Dermis microvascular lymphatic vessel endothelial cell (primary cell): ENCODE measurements around the gene CSNK1G3. TPM values are rescaled to one million over a fixed set of nuclear protein-coding genes. Genes with fewer than 3 reads are reported as not detected.

Experiments
- DNase-seq, 2 donors: peaks; one replicate each; pipeline versions ENCODE4 v3.0.0 to v3.0.0-alpha.2; 2010; ENCODE audit warnings: low read depth in 2 of 2
- total RNA-seq: library from RNA; depleted of rRNA; stranded (reverse); fragments of >200 nt; gene quantifications from 2 replicates; pipeline ENCODE4 v1.2.1, GENCODE V29; 2014

Gene CSNK1G3
- total RNA-seq, 1 donor from 2014 or later, result 29.4 TPM

DNA sequence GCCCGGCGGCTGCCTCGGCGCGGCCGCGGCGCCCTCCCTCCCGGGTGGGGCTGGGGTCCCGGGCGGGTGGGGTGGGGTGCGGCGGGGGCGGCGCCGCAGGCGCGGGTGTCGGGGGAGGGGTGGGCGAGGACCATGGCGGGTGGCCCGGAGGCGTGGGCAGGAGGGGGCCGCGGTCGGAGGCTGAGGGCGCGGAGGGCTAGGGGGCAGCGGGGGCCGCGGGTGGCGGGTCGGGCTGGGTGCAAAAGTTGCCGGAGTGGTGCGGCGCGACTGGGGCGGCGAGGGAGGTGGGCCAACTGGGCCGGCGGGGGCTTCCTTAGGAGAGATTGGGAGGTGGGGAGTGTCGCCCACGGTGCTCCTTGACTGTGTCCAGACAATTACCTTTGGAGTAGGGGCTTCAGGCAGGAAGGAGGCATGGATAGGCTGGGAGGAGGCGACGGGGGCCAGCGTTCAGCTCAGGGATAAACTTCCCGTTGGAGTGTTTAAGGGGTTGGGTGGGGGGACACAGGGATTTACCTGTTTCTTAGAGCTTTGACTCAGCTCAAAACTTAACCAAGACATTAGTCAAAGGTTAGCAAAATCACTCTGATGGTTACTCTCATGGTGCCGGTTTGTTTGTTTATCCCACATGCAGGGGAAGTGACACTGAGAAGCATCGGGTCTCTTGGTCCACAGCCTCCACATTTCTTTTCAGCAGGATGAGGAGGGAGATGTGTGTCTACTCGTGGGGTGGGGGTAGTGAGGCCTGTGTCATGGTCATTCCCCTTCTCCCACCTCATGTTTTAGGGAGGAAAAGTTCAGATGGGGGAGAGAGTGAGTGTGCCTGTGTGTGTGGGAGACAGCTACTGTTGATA, 859 bp downstream of the CSNK1G3 start:
- DNase-seq, result peak in 1 of 2 donors; percentile 38

DNA sequence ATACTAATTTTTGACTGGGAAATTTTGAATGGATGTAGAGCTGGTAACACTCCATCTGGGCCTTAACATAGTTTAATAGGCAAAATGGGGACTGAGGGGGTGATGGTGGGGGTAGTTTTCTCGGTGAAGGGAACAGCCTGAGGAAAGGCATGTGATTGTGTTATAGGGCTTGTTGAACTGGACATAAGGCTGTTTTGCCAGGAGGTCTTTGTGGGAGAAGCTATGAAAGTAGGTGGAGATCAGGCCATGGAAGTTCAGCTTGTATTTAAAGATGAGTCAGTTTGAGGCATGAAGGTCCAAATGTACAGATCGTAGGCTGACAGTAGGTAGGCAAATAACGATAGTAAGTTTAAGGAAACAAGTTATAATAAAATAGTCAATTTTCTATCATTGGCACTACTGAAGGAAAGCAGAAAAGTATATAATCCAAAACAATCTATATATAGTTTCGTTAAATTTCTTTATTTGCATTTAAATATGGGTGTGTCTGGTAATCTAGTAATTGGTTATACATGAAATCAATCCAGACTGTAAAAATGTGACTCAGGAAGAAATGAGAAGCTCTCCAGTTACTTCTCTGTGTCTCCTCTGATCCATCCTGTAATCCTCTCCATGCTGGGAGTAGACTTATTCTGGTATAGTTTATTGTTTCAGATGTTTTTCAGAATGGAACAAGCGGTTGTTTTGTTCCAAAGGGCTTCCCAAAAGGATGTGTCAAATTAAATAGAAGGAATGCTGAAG, 2.8 kb downstream of the CSNK1G3 start:
- DNase-seq, result no peak

DNA sequence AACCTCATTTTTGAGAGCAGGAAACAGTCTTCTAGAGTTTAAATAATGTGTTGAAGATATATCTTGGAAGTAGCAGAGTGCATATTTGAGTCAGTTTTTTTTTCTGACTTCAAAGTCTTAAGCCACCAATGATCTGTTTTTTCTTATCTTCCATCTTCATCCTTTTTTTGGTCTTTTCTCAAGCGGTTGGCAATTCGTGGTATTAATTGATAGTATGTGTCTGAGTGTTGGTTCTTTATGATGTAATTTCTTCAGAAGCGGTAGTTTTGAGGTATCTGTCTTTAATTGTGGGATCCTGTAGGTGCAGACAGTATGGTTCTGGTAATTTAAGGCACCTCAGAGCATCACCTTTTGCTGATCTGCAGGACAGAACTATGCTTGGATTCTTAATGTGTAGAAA, 3.9 kb downstream of the CSNK1G3 start:
- DNase-seq, result no peak

DNA sequence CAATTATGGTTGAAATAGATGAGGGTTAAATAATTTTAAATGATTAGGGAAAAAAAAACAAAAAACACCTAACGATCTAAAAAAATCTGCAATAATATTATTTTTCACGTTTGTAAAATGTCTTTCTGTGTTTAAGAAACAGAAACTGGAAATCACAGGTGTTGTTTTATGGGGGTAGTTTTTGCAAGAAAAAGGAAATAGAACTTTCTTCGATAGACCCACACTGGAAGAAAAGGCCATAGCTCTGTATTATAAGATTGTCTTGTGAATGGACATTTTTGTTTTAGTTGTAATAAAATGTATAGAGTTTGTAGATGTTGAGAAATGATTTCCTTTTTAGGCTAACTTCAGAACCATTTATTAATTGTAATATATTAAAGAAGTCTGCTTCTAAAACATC, 5.5 kb downstream of the CSNK1G3 start:
- DNase-seq, result no peak

DNA sequence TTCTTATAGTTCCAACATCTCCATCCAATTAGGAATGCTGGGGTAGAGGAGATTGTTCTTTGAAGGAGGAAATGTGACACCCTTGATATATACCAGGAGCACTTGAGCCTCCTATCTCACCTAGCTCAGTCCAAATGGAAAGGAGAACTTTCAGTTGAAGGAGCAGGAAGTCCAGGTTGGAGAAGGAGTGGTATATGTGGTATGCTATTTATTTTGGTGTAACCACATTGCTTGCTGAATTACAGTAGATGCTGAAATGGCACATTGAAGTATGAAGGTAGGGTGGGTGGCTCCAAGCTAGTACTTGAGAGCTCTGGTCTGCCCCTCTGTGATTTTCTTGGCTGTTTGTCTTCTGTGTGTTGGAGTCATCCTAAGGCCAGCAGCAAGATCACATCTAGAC, 6.1 kb downstream of the CSNK1G3 start:
- no peak for DNase-seq

DNA sequence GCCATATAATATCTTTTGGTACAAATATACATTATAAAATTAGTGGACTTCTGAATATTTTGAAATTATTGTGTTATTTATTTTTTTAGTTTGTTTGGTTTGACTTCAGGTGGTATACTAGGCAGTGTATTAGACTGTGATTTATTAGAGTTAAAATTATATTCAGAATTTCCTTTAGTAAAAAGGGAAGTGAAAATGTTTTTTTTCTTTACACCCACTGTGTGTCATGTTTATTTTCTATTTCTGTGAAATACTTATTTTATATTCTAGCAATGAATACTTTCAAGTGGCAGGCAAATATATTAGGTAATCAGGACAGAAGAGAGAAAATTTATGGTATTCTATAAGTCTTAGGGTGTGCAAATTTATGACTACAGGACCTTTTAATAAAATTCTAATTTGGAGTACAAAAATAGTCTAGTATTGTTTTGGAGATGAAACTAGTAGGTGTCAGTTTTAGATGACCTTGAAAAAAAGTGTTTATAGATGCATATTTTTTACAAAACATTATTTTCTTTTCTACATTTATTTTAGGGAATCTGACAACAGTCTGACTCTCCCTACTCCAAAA, 8.8 kb downstream of the CSNK1G3 start:
- DNase-seq, result no peak

DNA sequence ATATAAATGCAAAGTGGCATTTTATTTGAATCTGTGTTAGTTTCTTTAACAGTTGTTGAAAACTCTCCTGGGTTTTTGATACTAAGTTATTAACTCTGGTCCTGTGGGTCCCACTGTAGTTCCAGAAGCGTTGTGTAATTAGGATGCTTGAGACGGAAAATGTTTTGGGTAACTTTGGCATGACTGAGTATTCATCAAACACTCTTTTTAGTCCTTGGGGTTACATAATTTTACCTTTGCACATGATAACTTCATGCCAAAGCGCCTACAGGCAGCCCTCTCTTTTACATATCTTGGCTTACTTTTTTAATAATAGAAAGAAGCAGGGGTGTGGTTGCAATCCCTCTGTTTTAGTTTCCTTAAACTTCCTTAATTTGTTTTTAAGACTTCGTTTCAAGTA, 12.2 kb downstream of the CSNK1G3 start:
- DNase-seq, result no peak

DNA sequence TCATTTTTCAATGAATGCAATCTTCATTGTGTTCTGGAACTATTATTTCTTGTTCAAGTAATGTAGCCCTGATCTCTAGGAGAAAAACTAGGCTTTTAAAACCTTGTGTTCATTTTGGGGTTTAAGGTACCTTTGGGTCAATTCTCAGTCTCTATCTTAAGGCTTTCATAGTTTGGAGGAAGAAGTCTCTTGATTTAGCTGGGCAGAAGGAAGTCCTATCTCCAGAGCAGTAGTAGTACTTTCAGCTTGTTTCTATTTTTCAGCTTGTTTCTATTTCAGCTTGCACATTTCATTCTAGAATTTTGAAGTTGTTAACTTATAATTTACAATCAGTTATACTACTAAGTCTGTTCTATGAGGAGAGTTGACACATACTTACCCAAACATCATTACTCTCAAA, 15.2 kb downstream of the CSNK1G3 start:
- DNase-seq, result no peak

DNA sequence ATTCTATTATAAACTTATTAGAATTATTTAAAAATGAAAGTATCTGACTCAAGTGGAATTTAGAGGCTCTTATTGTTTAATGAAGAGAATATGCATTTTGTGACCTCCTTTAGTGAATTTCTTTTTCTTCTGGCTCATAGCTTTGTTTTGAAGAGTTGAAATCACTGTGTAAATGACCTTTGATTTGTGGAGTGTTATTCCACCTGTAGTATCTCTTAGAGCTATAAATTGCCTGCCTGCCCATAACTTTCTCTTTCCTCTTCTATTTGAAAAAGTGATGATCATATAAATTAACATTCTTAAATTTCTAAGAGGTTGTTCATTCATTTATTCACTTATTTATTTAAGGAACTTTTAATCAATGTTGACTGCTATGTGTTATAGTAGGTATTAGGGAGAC, 16.1 kb downstream of the CSNK1G3 start:
- no peak for DNase-seq

DNA sequence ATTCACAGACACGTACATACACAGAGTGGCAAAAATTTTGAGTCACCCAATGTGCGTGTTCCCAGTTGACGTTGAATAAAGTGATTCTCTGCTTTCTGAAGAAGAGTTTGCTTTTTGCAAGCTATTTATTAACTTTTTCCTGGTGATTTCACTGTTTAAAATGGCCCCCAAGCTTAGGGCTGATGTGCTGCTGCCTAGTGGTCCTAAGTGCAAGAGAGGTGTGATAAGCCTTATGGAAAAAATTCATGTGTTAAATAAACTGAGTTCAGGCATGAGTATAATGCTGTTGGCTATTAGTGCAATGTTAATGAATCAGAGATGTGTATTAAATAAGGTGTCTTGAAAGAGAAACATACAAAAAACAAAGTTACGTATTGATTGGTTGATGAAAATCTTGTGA, 16.9 kb downstream of the CSNK1G3 start:
- no peak for DNase-seq

DNA sequence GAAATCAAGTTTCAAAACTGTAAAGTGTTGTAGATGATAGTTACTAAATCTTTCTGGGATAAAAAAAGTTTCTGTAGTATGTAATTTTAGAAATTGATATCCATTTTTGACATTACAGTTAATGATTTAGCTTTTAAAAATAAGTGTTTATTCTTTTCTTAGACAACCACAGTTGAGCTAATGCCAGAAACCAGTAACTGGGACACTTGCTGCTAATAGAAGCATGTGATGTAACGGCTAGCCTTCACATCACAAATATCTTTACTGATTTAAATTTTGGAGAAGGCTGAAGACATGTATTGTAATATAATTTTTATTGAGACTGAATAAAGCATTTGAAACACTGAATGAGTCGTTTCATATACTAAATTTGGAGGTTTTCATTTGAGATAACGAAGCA, 18.8 kb downstream of the CSNK1G3 start:
- no peak for DNase-seq

DNA sequence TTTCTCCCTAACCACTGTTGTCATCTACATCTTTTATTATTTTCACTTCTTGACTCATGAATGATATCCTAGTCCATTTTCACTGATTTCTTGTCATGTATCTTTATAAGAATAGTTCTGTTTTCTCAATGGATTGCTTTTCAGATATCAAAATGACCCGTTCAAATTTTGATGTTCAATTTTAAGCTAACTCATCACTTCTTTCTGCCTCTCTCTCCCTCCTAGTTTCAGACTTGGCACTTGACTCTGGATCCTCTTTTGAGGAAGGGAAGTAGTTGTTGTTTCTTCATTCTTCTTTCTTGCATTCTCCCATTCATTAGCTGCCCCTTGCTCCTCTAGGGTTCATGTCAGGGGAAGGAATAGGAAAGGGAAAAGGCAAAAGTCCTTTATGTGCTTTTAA, 23.7 kb downstream of the CSNK1G3 start:
- no peak for DNase-seq

DNA sequence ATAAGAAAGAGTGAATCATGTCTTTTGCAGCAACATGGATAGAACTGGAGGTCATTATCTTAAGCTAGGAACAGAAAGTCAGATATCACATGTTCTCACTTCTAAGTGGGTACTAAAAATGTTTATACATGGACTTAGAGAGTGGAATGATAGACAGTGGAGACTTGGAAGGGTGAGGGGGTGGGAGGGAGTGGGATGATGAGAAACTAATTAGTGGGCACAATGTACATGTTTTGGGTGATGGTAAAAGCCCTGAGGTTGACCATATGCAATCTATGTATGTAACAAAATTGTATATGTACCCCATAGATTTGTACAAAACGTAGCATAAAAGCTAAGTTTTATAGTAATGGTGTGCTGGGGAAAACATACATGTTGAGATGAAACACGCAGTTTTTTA, 25.3 kb downstream of the CSNK1G3 start:
- DNase-seq, result no peak

DNA sequence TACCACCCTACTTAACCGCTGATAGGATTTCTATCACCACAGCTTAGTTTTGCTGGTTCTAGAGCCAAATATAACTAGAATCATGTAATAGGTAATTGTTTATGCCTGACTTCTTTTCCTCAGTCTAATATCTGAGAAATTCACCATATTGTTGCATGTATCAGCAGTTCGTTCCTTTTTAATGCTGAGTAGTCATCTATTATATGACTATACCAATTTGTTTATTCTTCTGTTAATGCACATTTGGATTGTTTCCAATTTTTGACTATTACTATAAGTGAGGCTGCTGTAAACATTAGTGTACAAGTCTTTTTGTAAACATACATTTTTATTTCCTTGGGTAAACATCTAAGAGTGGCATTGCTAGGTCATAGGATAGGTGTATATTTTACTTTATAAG, 25.9 kb downstream of the CSNK1G3 start:
- DNase-seq, result no peak

DNA sequence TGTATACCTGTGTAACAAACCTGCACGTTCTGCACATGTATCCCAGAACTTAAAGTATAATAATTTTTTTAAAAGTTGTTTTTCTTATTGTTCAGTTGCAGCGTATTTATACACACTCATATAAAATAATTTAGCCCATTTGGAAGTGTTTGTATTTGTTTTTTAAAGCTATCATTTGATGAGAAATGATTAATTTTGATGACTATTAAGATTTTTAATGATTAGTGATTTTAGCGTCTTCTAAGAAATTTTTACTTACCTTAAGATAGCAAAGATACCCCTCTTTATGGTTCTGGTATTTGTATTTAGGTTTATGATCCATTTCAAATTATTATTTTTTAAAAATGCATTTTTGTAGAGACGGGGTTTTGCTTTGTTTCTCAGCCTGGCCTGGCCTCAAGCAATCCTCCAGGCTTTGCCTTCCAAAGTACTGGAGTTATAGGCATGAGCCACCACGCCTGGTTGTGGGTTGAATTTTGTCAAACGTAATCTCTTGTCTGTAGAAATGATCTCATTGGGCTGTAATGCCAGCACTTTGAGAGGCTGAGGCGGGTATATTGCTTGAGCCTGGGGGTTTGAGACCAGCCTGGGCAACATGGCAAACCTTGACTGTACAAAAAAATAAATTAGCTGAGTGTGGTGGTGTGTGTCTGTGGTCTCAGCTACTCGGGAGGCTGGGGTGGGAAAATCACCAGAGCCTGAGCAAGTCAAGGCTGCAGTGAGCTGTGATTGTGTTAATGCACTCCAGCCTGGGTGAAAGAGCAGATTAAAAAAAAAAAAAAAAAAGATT, 26.9 kb downstream of the CSNK1G3 start:
- DNase-seq, result no peak

DNA sequence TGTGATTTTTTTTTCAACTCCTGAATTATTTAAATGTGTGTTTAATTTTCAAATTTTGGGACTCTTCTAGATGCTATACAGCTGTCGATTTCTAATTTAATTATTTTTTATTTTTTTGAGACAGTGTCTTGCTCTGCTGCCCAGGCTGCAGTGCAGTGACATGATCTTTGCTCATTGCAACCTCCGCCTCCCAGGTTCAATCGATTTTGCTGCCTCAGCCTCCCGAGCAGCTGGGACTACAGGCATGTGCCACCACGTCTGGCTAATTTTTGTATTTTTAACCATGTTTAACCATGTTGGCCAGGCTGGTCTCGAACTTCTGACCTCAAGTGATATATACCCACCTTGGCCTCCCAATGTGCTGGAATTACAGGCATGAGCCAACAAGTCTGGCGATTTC, 28.6 kb downstream of the CSNK1G3 start:
- no peak for DNase-seq

DNA sequence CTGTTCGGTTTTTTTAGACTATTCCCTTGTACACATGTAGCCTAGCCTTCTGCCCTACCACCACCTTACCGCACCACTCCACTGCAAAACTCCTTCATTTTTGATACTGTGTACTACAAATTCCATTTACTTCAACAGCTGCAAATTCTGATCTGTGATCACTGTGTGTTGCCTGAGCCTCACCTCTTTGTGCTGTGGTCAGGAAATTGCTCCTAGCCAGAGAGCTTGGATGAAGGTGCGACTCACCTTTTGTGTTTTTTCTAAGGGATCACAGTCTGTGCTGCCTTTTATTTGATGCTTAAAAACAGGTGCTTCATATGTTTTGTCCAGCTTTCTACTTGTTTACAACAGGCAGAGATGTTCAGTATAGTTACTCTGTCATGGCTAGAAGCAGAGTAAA, 31.5 kb downstream of the CSNK1G3 start:
- DNase-seq, result no peak

DNA sequence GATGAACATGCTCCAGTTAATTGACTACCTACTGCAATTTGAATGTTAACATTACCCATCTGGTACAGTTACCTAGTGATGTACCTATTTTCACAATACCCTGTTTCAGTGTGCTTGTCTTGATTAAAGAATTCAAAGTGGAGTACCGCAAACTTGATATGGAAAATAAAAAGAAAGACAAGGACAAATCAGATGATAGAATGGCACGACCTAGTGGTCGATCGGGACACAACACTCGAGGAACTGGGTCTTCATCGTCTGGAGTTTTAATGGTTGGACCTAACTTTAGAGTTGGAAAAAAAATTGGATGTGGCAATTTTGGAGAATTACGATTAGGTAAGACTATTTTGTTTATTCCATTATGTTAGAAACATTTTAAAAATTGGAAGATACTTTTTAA, 33.5 kb downstream of the CSNK1G3 start:
- DNase-seq, result peak in 1 of 2 donors; percentile 38

DNA sequence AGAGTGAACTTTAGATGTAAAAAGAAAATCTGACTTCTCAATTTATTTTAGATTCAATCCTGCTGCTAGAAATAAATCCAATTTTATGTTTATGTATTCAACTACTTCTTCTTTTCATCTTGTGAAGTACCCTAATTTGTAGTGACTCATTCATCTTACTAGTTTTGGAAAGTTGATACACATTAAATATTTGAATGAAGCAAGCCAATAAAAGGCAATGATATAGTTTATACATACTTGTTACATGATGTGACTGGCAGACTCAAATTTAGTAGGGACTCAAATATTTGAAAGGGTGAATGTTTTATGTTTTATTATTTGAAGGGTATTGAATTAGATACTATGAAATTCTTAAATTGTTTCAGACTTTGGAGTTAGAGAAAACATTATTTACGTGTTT, 34.7 kb downstream of the CSNK1G3 start:
- no peak for DNase-seq

DNA sequence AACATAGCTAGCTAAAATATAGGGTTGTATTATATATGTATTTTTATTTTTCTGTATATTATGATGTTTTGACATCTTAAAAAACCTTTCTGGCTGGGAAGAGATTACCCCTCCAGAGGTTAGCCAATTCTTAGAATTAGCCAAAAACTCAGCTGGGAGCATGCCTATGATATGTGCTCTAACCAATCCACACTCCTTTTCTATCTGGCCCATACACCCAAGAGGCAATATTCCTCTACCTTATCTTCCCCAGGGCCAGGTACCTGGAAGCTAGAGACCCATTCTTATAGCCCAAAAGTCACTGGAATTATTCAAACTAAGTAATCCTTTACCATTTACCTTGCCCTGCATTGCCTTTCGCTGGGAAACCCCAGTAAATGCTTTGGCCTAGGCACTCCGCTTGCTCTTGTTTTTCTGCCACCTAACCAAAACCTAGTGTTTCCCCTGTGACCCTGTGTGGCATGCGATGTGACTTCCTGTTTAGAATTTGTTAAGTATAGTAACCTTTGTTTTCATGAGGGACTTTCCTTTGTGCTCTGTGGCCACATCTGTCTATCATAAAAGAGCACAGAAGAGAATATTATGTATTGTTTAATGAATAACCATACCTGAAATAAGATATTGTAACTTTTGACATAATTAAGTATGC, 37.4 kb downstream of the CSNK1G3 start:
- peak; percentile 27 to 57 for DNase-seq

DNA sequence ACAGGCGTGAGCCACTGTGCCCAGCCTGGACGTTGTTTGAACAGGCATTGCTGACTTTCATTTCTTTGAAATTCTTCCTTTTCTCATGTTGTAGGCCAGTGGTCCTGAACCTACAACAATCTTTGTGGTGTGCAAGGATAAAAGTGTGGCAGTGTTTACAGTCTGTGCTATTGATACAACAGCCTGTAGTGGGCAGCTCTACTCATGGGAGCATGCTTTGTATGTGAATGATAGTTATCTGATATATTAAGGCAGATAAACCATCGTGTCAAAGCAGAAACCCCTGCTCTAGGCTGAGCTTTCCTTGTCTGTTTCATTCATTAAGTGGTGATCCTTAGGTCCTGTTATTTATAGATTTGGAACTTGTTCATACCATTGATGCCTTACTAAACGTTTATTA, 42.6 kb downstream of the CSNK1G3 start:
- DNase-seq, result no peak
